K562 (cell line): ENCODE measurements around the gene CCT4. TPM values are rescaled to one million over a fixed set of nuclear protein-coding genes. Genes with fewer than 3 reads are reported as not detected.

ENCODE experiments used
- ATF1 ChIP-seq, 2 experiments: fragments of 450-650 bp in 1 of 2; IDR thresholded peaks; 2 replicates each; pipeline ENCODE4 v1.6.1; 2016; ENCODE audit warnings: missing compliant biosample characterization in 1 of 2, missing genetic modification characterization in 1 of 2
- BCL6 ChIP-seq: fragments of 250-450 bp; sonication (Bioruptor Pico); IDR thresholded peaks from 2 replicates; pipeline ENCODE4 v1.4.0; 2020
- CHCHD3 ChIP-seq: fragments of 250-450 bp; sonication (Bioruptor Pico); IDR thresholded peaks from 2 replicates; pipeline ENCODE4 v2.1.2; 2022; ENCODE audit warnings: mild to moderate bottlenecking
- DACH1 ChIP-seq: fragments of 450-650 bp; IDR thresholded peaks from 2 replicates; pipeline ENCODE4 v1.6.1; 2018; ENCODE audit not compliant: partially characterized antibody
- E2F8 ChIP-seq: fragments of 450-650 bp; IDR thresholded peaks from 2 replicates; pipeline ENCODE4 v1.7.1; 2018; ENCODE audit warnings: mild to moderate bottlenecking, low read depth; ENCODE audit not compliant: partially characterized antibody
- FOXO4 ChIP-seq: fragments of 450-650 bp; formaldehyde crosslinking; IDR thresholded peaks from 2 replicates; pipeline ENCODE4 v1.4.0; 2020; ENCODE audit warnings: mild to moderate bottlenecking, moderate library complexity
- MCM3 ChIP-seq: fragments of 450-650 bp; IDR thresholded peaks from 2 replicates; pipeline ENCODE4 v1.6.1; 2016
- MEF2A ChIP-seq: IDR thresholded peaks from 2 replicates; pipeline ENCODE4 v1.6.1; 2011; ENCODE audit warnings: low read depth, mild to moderate bottlenecking, low read length, moderate library complexity; ENCODE audit not compliant: control insufficient read depth
- MYC ChIP-seq, 2 experiments: fragments of 250-450 bp in 1 of 2; sonication (Bioruptor Pico) in 1 of 2; IDR thresholded peaks; 2 replicates each; pipeline versions ENCODE4 v1.5.1 to v1.6.1; 2012 to 2021; ENCODE audit warnings: low read depth in 2 of 2, borderline replicate concordance in 1 of 2, improper control_type of control experiment in 1 of 2, low read length in 1 of 2, mild to moderate bottlenecking in 1 of 2, moderate library complexity in 1 of 2
- NBN ChIP-seq: fragments of 450-650 bp; IDR thresholded peaks from 2 replicates; pipeline ENCODE4 v1.6.1; 2016; ENCODE audit warnings: low read depth, mild to moderate bottlenecking
- OTX1 ChIP-seq: fragments of 450-650 bp; formaldehyde crosslinking; IDR thresholded peaks from 2 replicates; pipeline ENCODE4 v1.4.0; 2022; ENCODE audit warnings: mild to moderate bottlenecking
- POLR2AphosphoS2 ChIP-seq: IDR thresholded peaks from 2 replicates; pipeline ENCODE4 v1.6.1; 2012; ENCODE audit warnings: low read length, improper control_type of control experiment
- PYGO2 ChIP-seq: fragments of 450-650 bp; IDR thresholded peaks from 2 replicates; pipeline ENCODE4 v1.6.1; 2016; ENCODE audit warnings: mild to moderate bottlenecking, missing genetic modification characterization, moderate library complexity, missing compliant biosample characterization
- RBFOX2 ChIP-seq: fragments of 200-400 bp; formaldehyde crosslinking; IDR thresholded peaks from 2 replicates; pipeline ENCODE4 v1.6.1; 2017; ENCODE audit warnings: low read depth, mild to moderate bottlenecking, low read length, moderate library complexity
- SP2 ChIP-seq: IDR thresholded peaks from 2 replicates; pipeline ENCODE4 v1.6.1; 2011; ENCODE audit warnings: mild to moderate bottlenecking, low read depth, low read length, moderate library complexity; ENCODE audit not compliant: poor library complexity, severe bottlenecking; ENCODE audit errors: extremely low read depth
- SREBF1 ChIP-seq: fragments of 150-350 bp; IDR thresholded peaks from 2 replicates; pipeline ENCODE4 v1.6.1; 2014; ENCODE audit warnings: antibody characterized with exemption, low read depth, low read length, borderline replicate concordance
- STAT5A ChIP-seq: IDR thresholded peaks from 2 replicates; pipeline ENCODE4 v1.6.1; 2012; ENCODE audit warnings: low read length, inconsistent platforms, borderline replicate concordance
- TAF7 ChIP-seq: fragments of 450-650 bp; IDR thresholded peaks from 2 replicates; pipeline ENCODE4 v1.6.1; 2016; ENCODE audit warnings: missing genetic modification characterization, missing compliant biosample characterization
- TEAD1 ChIP-seq, 2 experiments: fragments of 450-650 bp in 1 of 2; sonication (generic) in 1 of 2; formaldehyde crosslinking; IDR thresholded peaks; 2 replicates each; pipeline versions ENCODE4 v1.4.0 to v1.8.0; 2020 to 2022; ENCODE audit warnings: mild to moderate bottlenecking in 2 of 2, missing genetic modification reagents in 1 of 2
- ZBTB7A ChIP-seq: IDR thresholded peaks from 2 replicates; pipeline ENCODE4 v1.6.1; 2011; ENCODE audit warnings: low read depth, mild to moderate bottlenecking, low read length, moderate library complexity, borderline replicate concordance; ENCODE audit not compliant: control insufficient read depth
- ZFP36 ChIP-seq: fragments of 150-350 bp; IDR thresholded peaks from 2 replicates; pipeline ENCODE4 v1.6.1; 2018; ENCODE audit warnings: low read length, low read depth; ENCODE audit not compliant: partially characterized antibody
- ZNF224 ChIP-seq: sonication (generic); formaldehyde crosslinking; IDR thresholded peaks from 2 replicates; pipeline ENCODE4 v1.8.0; 2022; ENCODE audit warnings: mild to moderate bottlenecking, missing genetic modification reagents
- ZNF668 ChIP-seq: fragments of 250-450 bp; sonication (Bioruptor Pico); IDR thresholded peaks from 2 replicates; pipeline ENCODE4 v1.8.0; 2022; ENCODE audit warnings: mild to moderate bottlenecking, inconsistent platforms
- polyA plus RNA-seq, 8 experiments: library from polyadenylated mRNA; depleted of rRNA in 4 of 8; stranded (reverse) in 5 of 8; unstranded in 3 of 8; fragments of >200 nt; fragmentation: Nextera tagmentation in 2 of 8; fragmentation: Illumina TruSeq in 1 of 8; extraction: Ambion mirVana in 2 of 8; extraction: Trizol in 1 of 8; gene quantifications; 2 replicates each; pipeline versions ENCODE4 v1.2.1 to v1.2.3, GENCODE V29; 2011 to 2014; ENCODE audit warnings: inconsistent platforms in 1 of 8, missing spikeins in 1 of 8
- total RNA-seq, 7 experiments: library from RNA; depleted of rRNA in 6 of 7; stranded (reverse); fragments of >200 nt in 6 of 7; fragmentation: Illumina TruSeq in 2 of 7; extraction: Trizol in 2 of 7; gene quantifications; 2 replicates each; pipeline versions ENCODE4 v1.2.1 to v1.2.3, GENCODE V29; 2011 to 2021; ENCODE audit warnings: low replicate concordance in 1 of 7
- TF ChIP-seq, protein P1 (sequence below): fragments of 450-650 bp; IDR thresholded peaks from 2 replicates; pipeline ENCODE4 v1.6.1; 2016; ENCODE audit warnings: missing biosample characterization, missing genetic modification characterization

Gene CCT4
- total and polyA plus RNA-seq, 9 of the 15 experiments (the other 6 are each of a cell fraction or from before 2014, with no cell fraction given) = 101 to 368 (median 303) TPM

- TF ChIP-seq, protein P1, sequence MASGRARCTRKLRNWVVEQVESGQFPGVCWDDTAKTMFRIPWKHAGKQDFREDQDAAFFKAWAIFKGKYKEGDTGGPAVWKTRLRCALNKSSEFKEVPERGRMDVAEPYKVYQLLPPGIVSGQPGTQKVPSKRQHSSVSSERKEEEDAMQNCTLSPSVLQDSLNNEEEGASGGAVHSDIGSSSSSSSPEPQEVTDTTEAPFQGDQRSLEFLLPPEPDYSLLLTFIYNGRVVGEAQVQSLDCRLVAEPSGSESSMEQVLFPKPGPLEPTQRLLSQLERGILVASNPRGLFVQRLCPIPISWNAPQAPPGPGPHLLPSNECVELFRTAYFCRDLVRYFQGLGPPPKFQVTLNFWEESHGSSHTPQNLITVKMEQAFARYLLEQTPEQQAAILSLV = no peak
- TF ChIP-seq POLR2AphosphoS2 (no peak), CHCHD3 (CRISPR knock-in tag) (no peak), NBN (no peak), DACH1 (peak; percentile 94), TAF7 (tag) (peak; percentile 85), MEF2A (no peak), STAT5A (no peak), MYC (IDR thresholded peaks at IDR 0.05; ENCODE audit: low read depth, low read length) (peak; percentile 73), MYC (CRISPR knock-in tag; IDR thresholded peaks at IDR 0.05; ENCODE audit: borderline replicate concordance, low read depth) (0 out of 2 replicates have a peak, but pooled peaks have one; percentile 40), PYGO2 (tag) (no peak), SREBF1 (no peak), ZBTB7A (no peak), ZNF668 (CRISPR knock-in tag) (no peak), E2F8 (no peak), MCM3 (no peak), RBFOX2 (peak; percentile 84), ATF1 (CRISPR knock-in tag; IDR thresholded peaks at IDR 0.05) (no peak), ATF1 (tag; IDR thresholded peaks at IDR 0.05) (peak; percentile 28; the same call in 1 of the 2 replicates), ZFP36 (peak; percentile 5), OTX1 (CRISPR knock-in tag) (no peak), ZNF224 (CRISPR knock-in tag) (no peak), BCL6 (CRISPR knock-in tag) (no peak), TEAD1 (CRISPR knock-in tag; IDR thresholded peaks at IDR 0.05) (0 out of 4 replicates have a peak, but pooled peaks of 1 of the 2 experiments have one; percentile 8), FOXO4 (CRISPR knock-in tag) (no peak), SP2 (no peak)
Observed at GRCh38 chr2:61905372-61906185, 17.1 kb upstream of the CCT4 start, which contains the start of gene COMMD1 (continued).
